Uterus (tissue), 4 donors: ENCODE results near the gene HIBCH. TPM values are rescaled to one million over a fixed set of nuclear protein-coding genes. Genes with fewer than 3 reads are reported as not detected.

ENCODE experiments used
- DNase-seq, 2 donors: peaks; one replicate each; pipeline ENCODE4 v3.0.0-alpha.2; 2019 to 2020
- H3K27ac ChIP-seq, 2 donors: fragments of 200-600 bp; sonication (generic); 1 replicate in 1 of 2; 2 replicates in 1 of 2; pipeline ENCODE4 v1.5.1; 2016 to 2018
- H3K27me3 ChIP-seq, 2 donors: fragments of 200-600 bp; sonication (generic); one replicate each; pipeline ENCODE4 v1.5.1; 2018 to 2019; ENCODE audit warnings: control low read depth in 1 of 2
- H3K36me3 ChIP-seq, 2 donors: fragments of 200-600 bp; sonication (generic); one replicate each; pipeline ENCODE4 v1.5.1; 2019; ENCODE audit warnings: control low read depth in 1 of 2
- H3K4me1 ChIP-seq, 2 donors: fragments of 200-600 bp; sonication (generic); one replicate each; pipeline ENCODE4 v1.5.1; 2018 to 2019; ENCODE audit warnings: control low read depth in 1 of 2
- H3K4me3 ChIP-seq, 2 donors: fragments of 200-600 bp; sonication (generic); 1 replicate in 1 of 2; 2 replicates in 1 of 2; pipeline ENCODE4 v1.5.1; 2018 to 2019; ENCODE audit warnings: mild to moderate bottlenecking in 1 of 2
- H3K9me3 ChIP-seq, 2 donors: fragments of 200-600 bp; sonication (generic); one replicate each; pipeline ENCODE4 v1.5.1; 2019; ENCODE audit warnings: control low read depth in 1 of 2
- POLR2A ChIP-seq, 2 donors: fragments of 450-650 bp; IDR thresholded peaks; one replicate each; pipeline ENCODE4 v1.6.1; 2016; ENCODE audit warnings: antibody characterized with exemption in 2 of 2, mild to moderate bottlenecking in 1 of 2, moderate library complexity in 1 of 2
- intact Hi-C: fragments of 100-400 bp; cut with DNase I; formaldehyde crosslinking; loops from one replicate; pipeline ENCODE4 v1.15.1; 2023; ENCODE audit warnings: low total_unique reads
- total RNA-seq, 4 donors: library from RNA; depleted of rRNA in 3 of 4; stranded (reverse); fragments of >200 nt in 3 of 4; gene quantifications; one replicate each; pipeline versions ENCODE4 v1.1.0 to v1.2.4, GENCODE V29; 2014 to 2023
- TF ChIP-seq, protein P1 (sequence below), 4 experiments: fragments of 200-600 bp in 2 of 4; fragments of 450-650 bp in 2 of 4; sonication (generic) in 2 of 4; IDR thresholded peaks; one replicate each; pipeline ENCODE4 v1.5.1; 2016 to 2019; ENCODE audit warnings: antibody characterized with exemption in 4 of 4, mild to moderate bottlenecking in 2 of 4, moderate library complexity in 1 of 4
- donor health status: DM: yes; HTN: yes; CAD: no.

The HIBCH gene
- total RNA-seq, 4 donors from 2014 or later: 9.1 to 53.9 (median 26.9) TPM

DNA sequence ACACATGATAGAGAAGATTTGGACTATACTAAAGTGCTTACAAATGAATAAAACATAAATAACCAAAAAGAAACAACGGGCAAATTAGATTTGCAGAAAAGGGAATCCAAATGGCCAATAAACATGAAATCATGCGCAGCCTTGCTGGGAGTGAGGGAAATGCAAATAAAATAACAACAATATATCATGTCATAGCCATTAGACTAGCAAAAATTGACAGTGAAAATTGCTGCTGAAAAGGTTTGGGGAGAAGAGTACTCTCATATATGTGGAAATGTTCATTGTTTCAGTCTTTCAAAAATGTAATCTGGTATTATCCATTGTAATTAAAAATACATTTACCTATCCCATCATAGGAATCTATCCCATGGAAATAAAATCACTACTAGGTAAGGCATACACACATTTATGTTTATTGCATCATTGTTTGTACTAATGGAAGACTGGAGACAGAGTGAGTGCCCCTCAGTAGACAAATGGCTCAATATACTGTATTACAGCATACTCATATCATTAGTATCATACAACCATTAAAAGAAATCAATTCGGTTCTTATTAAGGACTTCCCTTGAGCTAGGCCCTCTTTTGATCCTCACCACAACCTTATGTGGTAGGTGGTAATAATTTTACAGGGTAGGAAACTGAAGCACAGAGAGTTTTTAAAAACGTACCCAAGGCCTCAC is 163.0 kb downstream of the HIBCH start:
- no peaks in the 10 kb centered on the region for H3K27me3 ChIP-seq
- no peaks in the 10 kb centered on the region for H3K9me3 ChIP-seq
- no peak overlapping the region for H3K27ac ChIP-seq
- no peak for TF ChIP-seq POLR2A (IDR thresholded peaks at IDR 0.05)
- TF ChIP-seq, protein P1, sequence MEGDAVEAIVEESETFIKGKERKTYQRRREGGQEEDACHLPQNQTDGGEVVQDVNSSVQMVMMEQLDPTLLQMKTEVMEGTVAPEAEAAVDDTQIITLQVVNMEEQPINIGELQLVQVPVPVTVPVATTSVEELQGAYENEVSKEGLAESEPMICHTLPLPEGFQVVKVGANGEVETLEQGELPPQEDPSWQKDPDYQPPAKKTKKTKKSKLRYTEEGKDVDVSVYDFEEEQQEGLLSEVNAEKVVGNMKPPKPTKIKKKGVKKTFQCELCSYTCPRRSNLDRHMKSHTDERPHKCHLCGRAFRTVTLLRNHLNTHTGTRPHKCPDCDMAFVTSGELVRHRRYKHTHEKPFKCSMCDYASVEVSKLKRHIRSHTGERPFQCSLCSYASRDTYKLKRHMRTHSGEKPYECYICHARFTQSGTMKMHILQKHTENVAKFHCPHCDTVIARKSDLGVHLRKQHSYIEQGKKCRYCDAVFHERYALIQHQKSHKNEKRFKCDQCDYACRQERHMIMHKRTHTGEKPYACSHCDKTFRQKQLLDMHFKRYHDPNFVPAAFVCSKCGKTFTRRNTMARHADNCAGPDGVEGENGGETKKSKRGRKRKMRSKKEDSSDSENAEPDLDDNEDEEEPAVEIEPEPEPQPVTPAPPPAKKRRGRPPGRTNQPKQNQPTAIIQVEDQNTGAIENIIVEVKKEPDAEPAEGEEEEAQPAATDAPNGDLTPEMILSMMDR (IDR thresholded peaks at IDR 0.05): no peak
- no peak overlapping the region for H3K4me3 ChIP-seq
- H3K36me3 ChIP-seq: no peaks in the 10 kb centered on the region
- intact Hi-C loops: no loop called here
- no peak for DNase-seq
- no peaks in the 10 kb centered on the region for H3K4me1 ChIP-seq

Other genes with a start within 250 kb of the HIBCH start
- 10 to 100 TPM in 3 of 4 donors, 1 to 10 TPM in 1; 2.1 to 40.2 (median 23.5) TPM for gene INPP1, start 23.8 kb upstream of the HIBCH start, total RNA-seq
- gene MFSD6, start 88.5 kb upstream of the HIBCH start, total RNA-seq: 10 to 100 TPM in 3 of 4 donors, 1 to 10 TPM in 1; 3.6 to 30.3 (median 28.4) TPM
- 10 to 100 TPM in 1 of 4 donors, 1 to 10 TPM in 3; 2.0 to 16.5 (median 5.7) TPM for gene NEMP2, start 214.9 kb upstream of the HIBCH start, total RNA-seq